ENCODE results near the gene PSG4. TPM values are rescaled to one million over a fixed set of nuclear protein-coding genes. Genes with fewer than 3 reads are reported as not detected.
"Not testable (repeated sequence)": the region's sequence is repeated elsewhere in the genome, so short reads cannot be mapped to it uniquely, and the experiment has no call there.

Gene PSG4
- total and polyA plus RNA-seq, 2 of the 8 experiments (the other 6 are each of a cell fraction or from before 2014, with no cell fraction given), result not detected

DNA sequence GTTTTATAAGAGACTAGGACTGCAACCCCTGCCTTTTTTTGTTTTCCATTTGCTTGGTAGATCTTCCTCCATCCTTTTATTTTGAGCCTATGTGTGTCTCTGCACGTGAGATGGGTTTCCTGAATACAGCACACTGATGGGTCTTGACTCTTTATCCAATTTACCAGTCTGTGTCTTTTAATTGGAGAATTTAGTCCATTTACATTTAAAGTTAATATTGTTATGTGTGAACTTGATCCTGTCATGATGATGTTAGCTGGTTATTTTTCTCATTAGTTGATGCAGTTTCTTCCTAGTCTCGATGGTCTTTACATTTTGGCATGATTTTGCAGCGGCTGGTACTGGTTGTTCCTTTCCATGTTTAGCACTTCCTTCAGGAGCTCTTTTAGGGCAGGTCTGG is 40.4 kb upstream of the PSG4 start:
- FAIRE-seq; DNase-seq (ENCODE audit: low read depth in 1 of 2, low spot score in 2 of 2); H2BK20ac ChIP-seq (ENCODE audit: low read length); H3K4me3 ChIP-seq (ENCODE audit: extremely low read depth in 1 of 4, insufficient read depth in 2 of 4, low read depth in 3 of 4, low read length in 4 of 4); H3K27me3 ChIP-seq (replicated peaks in 1 of 4; ENCODE audit: control insufficient read depth in 3 of 4, extremely low read depth in 1 of 4, insufficient read depth in 3 of 4, low read length in 3 of 4); H3K23ac ChIP-seq (ENCODE audit: insufficient read length); H3K36me3 ChIP-seq (ENCODE audit: control insufficient read depth in 2 of 4, insufficient read depth in 4 of 4, low read length in 3 of 4); H3K4me2 ChIP-seq (ENCODE audit: insufficient read depth in 1 of 2, low read depth in 2 of 2, low read length in 2 of 2); H3K79me2 ChIP-seq (ENCODE audit: control insufficient read depth in 1 of 2, insufficient read depth in 2 of 2, low read length in 2 of 2); H2BK12ac ChIP-seq (ENCODE audit: low read depth, low read length); H3K4ac ChIP-seq (replicated peaks; ENCODE audit: insufficient read length, low read depth, low read length); H3K14ac ChIP-seq (ENCODE audit: insufficient read length); H2AK5ac ChIP-seq (ENCODE audit: low read depth, low read length); H2AFZ ChIP-seq (ENCODE audit: low read length); H4K91ac ChIP-seq (replicated peaks; ENCODE audit: insufficient read length, low read length); H2BK5ac ChIP-seq (ENCODE audit: low read depth, low read length); H3K23me2 ChIP-seq (ENCODE audit: low read depth, low read length); CTCF ChIA-PET (ENCODE audit: partially characterized antibody); H2BK15ac ChIP-seq (ENCODE audit: low read length); H2BK120ac ChIP-seq (replicated peaks; ENCODE audit: low read depth, low read length); H3K56ac ChIP-seq (replicated peaks; ENCODE audit: insufficient read length, low read depth, low read length); H3K18ac ChIP-seq (ENCODE audit: extremely low read depth, low read length); H4K8ac ChIP-seq (ENCODE audit: extremely low read depth, insufficient read depth, low read length); H3K79me1 ChIP-seq (ENCODE audit: low read depth, low read length); H4K20me1 ChIP-seq (replicated peaks in 1 of 2; ENCODE audit: control insufficient read depth in 1 of 2, insufficient read depth in 2 of 2, low read length in 2 of 2); H4K5ac ChIP-seq (ENCODE audit: insufficient read length, low read depth, low read length); H3K9ac ChIP-seq (replicated peaks in 1 of 4; ENCODE audit: extremely low read depth in 1 of 4, low read depth in 3 of 4, low read length in 3 of 4); H3K27ac ChIP-seq (ENCODE audit: low read depth, low read length); POLR2A ChIA-PET (ENCODE audit: partially characterized antibody); H3K4me1 ChIP-seq (replicated peaks in 1 of 4; ENCODE audit: control insufficient read depth in 3 of 4, insufficient read depth in 4 of 4, low read length in 3 of 4): not testable (repeated sequence)
- peaks cover 2 to 28% of the 10 kb centered on the region in 2 experiments; a peak in 3 of 4 replicates for H3K9me3 ChIP-seq (ENCODE audit: insufficient read depth in 2 of 2, low read depth in 1 of 2, low read length in 1 of 2)
- WGBS, 2 experiments (ENCODE audit: extremely low coverage in 1 of 2, insufficient coverage in 1 of 2, insufficient read length in 1 of 2, insufficient replicate concordance in 2 of 2, low coverage in 1 of 2, low lambda C conversion rate in 2 of 2, missing lambda C conversion rate in 1 of 2), result 100% methylated on average over 2 of the region's 3 CpGs; no CpG with 5 or more reads in 1 of the 2 experiments

DNA sequence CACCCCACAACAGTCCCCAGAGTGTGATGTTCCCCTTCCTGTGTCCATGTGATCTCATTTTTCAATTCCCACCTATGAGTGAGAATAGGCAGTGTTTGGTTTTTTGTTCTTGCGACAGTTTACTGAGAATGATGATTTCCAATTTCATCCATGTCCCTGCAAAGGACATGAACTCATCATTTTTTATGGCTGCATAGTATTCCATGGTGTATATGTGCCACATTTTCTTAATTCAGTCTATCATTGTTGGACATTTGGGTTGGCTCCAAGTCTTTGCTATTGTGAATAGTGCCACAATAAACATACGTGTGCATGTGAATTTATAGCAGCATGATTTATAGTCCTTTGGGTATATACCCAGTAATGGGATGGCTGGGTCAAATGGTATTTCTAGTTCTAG is 36.8 kb upstream of the PSG4 start:
- H3K27me3 ChIP-seq (replicated peaks in 1 of 4; ENCODE audit: control insufficient read depth in 3 of 4, extremely low read depth in 1 of 4, insufficient read depth in 3 of 4, low read length in 3 of 4); H2BK12ac ChIP-seq (ENCODE audit: low read depth, low read length); DNase-seq (ENCODE audit: low read depth in 1 of 2, low spot score in 2 of 2); H3K9me3 ChIP-seq (ENCODE audit: insufficient read depth in 2 of 2, low read depth in 1 of 2, low read length in 1 of 2); H2BK15ac ChIP-seq (ENCODE audit: low read length); H3K4ac ChIP-seq (replicated peaks; ENCODE audit: insufficient read length, low read depth, low read length); CTCF ChIA-PET (ENCODE audit: partially characterized antibody); H4K91ac ChIP-seq (replicated peaks; ENCODE audit: insufficient read length, low read length); H3K14ac ChIP-seq (ENCODE audit: insufficient read length); H3K4me3 ChIP-seq (ENCODE audit: extremely low read depth in 1 of 4, insufficient read depth in 2 of 4, low read depth in 3 of 4, low read length in 4 of 4); H2BK5ac ChIP-seq (ENCODE audit: low read depth, low read length); H2BK120ac ChIP-seq (replicated peaks; ENCODE audit: low read depth, low read length); H3K23ac ChIP-seq (ENCODE audit: insufficient read length); H4K20me1 ChIP-seq (replicated peaks in 1 of 2; ENCODE audit: control insufficient read depth in 1 of 2, insufficient read depth in 2 of 2, low read length in 2 of 2); H3K56ac ChIP-seq (replicated peaks; ENCODE audit: insufficient read length, low read depth, low read length); H2AK5ac ChIP-seq (ENCODE audit: low read depth, low read length); H4K8ac ChIP-seq (ENCODE audit: extremely low read depth, insufficient read depth, low read length); H2AFZ ChIP-seq (ENCODE audit: low read length); H3K79me2 ChIP-seq (ENCODE audit: control insufficient read depth in 1 of 2, insufficient read depth in 2 of 2, low read length in 2 of 2); H2BK20ac ChIP-seq (ENCODE audit: low read length); H3K18ac ChIP-seq (ENCODE audit: extremely low read depth, low read length); H3K23me2 ChIP-seq (ENCODE audit: low read depth, low read length); H3K9ac ChIP-seq (replicated peaks in 1 of 4; ENCODE audit: extremely low read depth in 1 of 4, low read depth in 3 of 4, low read length in 3 of 4); H3K4me2 ChIP-seq (ENCODE audit: insufficient read depth in 1 of 2, low read depth in 2 of 2, low read length in 2 of 2); H3K4me1 ChIP-seq (replicated peaks in 1 of 4; ENCODE audit: control insufficient read depth in 3 of 4, insufficient read depth in 4 of 4, low read length in 3 of 4); H3K36me3 ChIP-seq (ENCODE audit: control insufficient read depth in 2 of 4, insufficient read depth in 4 of 4, low read length in 3 of 4); H4K5ac ChIP-seq (ENCODE audit: insufficient read length, low read depth, low read length); POLR2A ChIA-PET (ENCODE audit: partially characterized antibody); FAIRE-seq; H3K27ac ChIP-seq (ENCODE audit: low read depth, low read length); H3K79me1 ChIP-seq (ENCODE audit: low read depth, low read length): not testable (repeated sequence)
- 100% methylated on average over 2 of the region's 2 CpGs; no CpG with 5 or more reads in 1 of the 2 experiments for WGBS, 2 experiments (ENCODE audit: extremely low coverage in 1 of 2, insufficient coverage in 1 of 2, insufficient read length in 1 of 2, insufficient replicate concordance in 2 of 2, low coverage in 1 of 2, low lambda C conversion rate in 2 of 2, missing lambda C conversion rate in 1 of 2)
